ENCODE data around the gene RFFL.
A peak's percentile ranks its signal among the peaks of the same experiment; 100 is the strongest.

Gene RFFL

DNA sequence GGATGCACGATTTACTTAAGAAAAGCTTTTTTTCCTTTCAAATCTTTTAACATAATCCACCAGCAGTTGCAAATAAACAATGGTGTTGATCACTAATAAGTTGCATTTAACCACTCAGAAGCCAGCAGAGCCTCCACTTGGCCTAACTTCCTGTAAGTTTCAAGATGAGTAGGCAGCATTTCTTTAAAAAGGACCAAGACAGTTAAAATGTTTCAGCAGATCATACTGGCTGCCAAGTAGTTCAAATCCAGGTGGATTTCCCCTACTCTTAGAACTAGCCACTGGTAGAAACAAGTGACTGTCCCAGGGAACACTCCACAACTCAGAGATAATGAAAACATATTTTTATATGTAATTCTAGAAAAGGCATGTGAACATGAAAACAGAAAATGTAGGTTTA, 17.0 kb upstream of the RFFL start:
- no peak for DNase-seq

- DNase-seq = no peak
Measured at GRCh38 chr17:35079547-35080423, 16.3 kb upstream of the RFFL start.

- DNase-seq = no peak
Measured at GRCh38 chr17:35076874-35077273, 13.4 kb upstream of the RFFL start.

- no peak for DNase-seq
Measured at GRCh38 chr17:35074711-35075707, 11.5 kb upstream of the RFFL start.

GRCh38 chr17:35073991-35074627, 10.6 kb upstream of the RFFL start:
- DNase-seq = no peak

DNA sequence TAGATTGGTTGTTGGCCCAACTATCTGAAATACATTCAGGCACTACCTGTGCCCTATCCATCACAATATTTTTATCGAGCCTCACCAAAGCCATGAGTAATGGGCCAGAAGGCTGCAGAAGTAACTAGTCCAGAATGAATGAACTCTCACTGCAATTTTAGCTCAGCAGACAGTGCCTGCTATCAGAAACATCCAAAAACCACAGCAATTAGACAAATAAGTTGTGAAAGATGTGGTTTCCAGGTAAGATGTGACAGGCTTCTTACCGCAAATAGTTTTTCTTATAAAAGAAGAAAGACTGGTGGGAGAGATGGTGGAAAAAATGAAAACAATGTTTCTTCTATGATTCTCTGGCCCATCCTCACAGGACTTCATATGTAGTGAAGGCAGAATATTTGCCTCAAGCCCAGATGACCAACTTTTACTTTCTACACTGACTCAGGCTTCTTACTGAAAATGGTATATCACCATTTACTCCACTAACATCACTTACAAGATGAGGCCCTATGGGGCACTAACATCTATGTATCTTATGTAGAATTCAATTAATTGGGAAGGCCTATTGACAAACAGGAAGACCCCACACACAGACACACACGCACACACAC, 9.8 kb upstream of the RFFL start:
- no peak for DNase-seq

DNA sequence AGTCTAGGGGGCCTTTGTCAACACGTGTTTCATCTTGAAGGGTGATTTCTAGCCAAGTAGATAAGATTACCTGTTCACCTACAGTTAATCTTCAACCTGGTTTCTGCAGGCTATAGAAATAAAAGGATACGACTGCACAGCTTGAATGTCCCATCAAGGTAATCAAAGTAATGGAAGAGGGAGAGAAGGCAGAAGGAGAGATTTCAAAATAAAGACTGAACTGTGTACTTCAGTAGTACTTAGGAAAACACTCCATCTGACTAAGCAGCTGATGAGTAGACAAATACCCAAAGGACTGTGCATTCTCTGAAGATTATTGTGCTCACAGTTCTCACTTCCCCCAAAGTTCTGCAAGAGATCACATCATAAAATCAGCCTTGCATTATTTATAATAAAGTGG, 5.8 kb upstream of the RFFL start:
- DNase-seq = no peak

DNA sequence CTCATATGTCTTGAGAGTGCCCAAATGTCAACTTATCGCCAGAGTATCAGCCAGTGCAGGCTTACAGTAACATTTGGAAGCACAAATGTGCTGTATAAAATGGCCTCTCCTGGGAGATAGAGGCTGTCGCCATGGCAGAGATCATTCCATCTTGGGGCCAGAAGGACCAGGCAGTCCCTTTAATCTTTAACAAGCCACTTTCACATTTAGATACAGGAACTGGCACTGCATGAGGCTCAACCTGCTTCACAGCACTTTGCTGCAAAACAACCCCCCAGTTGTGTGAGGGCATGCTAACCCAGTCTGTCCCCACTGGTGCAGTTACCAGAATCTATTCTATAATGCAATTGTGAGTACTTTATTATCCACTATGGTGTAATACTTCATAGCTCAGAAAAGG, 4.7 kb upstream of the RFFL start:
- no peak for DNase-seq

- DNase-seq = no peak
Measured at GRCh38 chr17:35065880-35066279, 2.4 kb upstream of the RFFL start.

- DNase-seq = no peak
Measured at GRCh38 chr17:35064516-35065215, 1.2 kb upstream of the RFFL start.

GRCh38 chr17:35062308-35062707, 1.2 kb downstream of the RFFL start:
- DNase-seq = no peak

DNA sequence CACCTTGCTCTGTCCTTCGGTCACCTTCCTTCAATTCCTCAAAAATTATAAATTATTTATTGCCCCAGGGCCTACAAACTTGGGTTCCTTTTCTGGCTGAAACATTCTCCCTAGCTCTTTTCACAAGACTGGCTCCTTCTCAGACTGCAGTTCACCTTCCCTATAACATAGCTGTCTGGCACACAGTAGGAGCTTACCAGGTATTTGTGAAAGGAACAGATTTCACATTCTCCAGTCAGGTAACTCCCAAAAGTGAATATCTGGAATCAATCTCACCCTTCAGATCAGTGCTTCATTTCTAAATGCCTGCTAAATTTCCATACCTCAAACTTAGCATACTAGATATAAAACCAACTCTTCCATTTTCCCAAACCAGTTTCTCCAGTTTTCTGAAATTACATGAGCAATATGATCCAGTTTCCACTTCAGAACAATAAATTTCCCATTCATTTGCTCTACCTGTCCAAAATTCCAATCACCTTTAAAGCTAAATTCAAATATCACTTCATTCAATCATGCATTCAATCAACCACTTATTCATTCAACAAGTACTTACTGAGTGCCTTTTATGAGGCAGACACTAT, 6.1 kb downstream of the RFFL start:
- DNase-seq = no peak

DNA sequence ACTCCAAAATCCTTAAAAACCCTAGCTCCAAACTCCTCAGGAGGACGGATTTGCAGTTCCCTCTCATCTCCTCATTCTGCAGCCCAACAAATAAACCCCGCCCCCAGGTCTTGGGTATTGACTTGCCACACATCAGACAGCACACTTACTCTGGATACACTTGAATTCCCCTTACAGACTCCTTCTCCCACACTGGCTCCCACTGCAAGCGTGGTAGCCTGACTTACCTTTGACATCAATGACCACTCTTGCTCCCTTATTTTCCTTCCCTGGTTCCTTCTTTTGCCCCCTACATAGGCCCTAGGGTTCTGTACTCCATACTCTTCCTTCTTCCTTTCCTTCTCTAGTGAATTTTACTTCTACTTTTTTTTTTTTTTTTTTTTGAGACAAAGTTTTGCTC, 7.5 kb downstream of the RFFL start:
- DNase-seq = no peak

- DNase-seq = no peak
Measured at GRCh38 chr17:35053204-35053603, 10.3 kb downstream of the RFFL start.

- DNase-seq = no peak
Measured at GRCh38 chr17:35052780-35053179, 10.7 kb downstream of the RFFL start.

GRCh38 chr17:35052241-35052610, 11.3 kb downstream of the RFFL start:
- no peak for DNase-seq

DNA sequence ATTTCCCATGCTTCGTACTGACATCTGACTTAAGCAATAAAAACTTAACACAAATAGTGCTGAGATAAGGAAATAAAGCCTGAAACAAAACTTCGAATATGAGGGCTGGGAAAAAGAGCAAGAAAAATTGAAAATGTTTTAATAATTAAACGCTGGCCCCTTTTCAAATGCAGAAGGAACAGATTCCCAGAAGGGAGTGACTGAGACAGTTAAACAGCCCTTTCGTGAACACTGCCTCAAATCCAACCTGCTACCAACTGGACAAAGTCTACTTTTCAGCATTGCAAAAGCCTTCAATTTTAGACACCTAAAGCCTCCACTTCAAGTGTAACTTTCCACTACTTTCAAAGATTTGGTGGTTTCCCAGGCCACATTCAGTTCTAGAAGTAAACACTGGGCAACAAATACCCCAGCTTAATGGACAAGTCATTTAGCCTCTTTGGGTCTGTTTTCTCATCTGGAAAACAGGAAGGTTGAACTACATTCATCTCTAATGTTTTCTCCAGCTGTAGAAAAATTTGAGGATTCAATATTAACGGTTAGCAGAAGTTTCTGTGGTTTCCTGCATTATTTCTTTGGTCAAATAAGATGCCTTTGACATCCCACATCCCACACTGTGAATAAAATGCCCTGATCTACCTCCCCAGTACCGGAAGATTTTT, 11.8 kb downstream of the RFFL start:
- no peak for DNase-seq

DNA sequence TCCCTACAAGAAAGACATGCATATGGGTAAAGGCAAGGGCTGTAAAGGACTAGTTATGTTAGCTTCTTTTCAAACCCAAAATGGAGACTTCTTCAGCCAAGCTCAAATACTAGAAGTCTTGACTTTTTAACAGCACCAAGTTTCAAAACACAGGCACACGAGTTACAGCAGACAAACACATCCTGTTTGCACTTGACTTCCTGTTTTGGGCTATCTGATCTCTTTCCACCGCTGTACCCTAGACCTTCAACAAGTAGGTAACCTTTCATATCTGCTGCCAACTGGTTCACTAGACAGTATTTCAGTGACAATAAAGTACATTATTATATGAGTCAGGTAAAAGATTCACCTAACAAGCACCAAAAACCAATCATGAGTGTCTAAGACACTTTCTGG, 12.3 kb downstream of the RFFL start:
- DNase-seq = peak; percentile 69

GRCh38 chr17:35050170-35050569, 13.3 kb downstream of the RFFL start:
- no peak for DNase-seq

DNA sequence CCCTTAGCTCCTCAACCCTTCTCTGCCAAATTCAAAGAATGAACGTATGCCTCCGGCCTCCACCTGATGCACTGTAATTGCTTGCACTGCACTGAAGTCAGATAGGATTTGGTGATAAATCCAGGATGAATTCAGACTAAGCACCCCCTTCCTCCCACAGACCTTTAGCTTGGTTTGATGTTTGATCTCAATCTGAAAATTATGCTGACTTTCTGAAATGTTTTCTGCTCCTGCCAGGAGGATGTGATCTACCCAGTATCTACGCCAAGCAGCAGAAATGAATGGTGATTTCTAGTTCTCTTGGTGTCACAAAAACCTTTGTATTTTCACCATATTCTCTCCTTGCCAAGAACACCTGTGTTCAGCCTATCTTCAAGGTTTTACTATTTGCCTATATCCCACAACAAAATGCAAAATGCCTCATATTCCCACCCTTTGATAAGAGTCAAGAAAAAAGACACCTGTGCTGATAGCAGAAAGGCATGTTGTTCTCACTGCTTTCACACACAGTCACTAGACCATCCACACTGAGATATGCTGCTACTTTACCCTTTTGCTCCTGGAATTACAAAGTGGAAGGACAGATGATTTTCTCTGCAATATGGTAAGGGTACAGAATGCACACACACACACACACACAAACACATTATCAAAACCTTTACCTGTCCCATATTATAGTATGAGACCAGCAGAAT, 14.7 kb downstream of the RFFL start:
- DNase-seq = no peak

Data from GF-D8 (cell line).